Femur (tissue), 1 donor: ENCODE measurements around the gene DNPH1.
A peak's percentile ranks its signal among the peaks of the same experiment; 100 is the strongest.

Experiments used
- DNase-seq: peaks from one replicate; pipeline ENCODE4 v3.0.0-alpha.2; 2017

DNPH1 gene

GRCh38 chr6:43207286-43207685 lies 22.0 kb downstream of the DNPH1 start:
- DNase-seq: no peak

DNA sequence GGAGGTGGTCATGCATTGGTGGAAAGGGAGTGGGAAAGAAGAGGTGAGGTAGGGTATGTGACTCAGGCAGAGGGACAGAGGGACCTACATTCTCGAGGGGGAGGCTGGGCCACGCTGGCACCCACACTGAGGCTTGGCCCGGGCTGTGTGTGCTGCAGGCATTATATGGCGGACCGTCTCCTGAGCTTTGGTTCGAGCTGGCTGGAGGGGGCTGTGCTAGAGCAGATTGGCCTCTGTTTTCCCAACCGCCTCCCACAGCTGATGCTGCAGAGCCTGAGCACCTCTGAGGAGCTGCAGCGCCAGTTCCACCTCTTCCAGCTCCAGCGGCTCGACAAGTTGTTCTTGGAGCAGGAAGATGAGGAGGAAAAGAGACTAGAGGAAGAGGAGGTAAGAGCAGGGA lies 23.4 kb downstream of the DNPH1 start:
- no peak for DNase-seq

GRCh38 chr6:43204271-43205105 lies 24.8 kb downstream of the DNPH1 start:
- DNase-seq: no peak

GRCh38 chr6:43203718-43204095 lies 25.6 kb downstream of the DNPH1 start:
- DNase-seq: no peak

DNA sequence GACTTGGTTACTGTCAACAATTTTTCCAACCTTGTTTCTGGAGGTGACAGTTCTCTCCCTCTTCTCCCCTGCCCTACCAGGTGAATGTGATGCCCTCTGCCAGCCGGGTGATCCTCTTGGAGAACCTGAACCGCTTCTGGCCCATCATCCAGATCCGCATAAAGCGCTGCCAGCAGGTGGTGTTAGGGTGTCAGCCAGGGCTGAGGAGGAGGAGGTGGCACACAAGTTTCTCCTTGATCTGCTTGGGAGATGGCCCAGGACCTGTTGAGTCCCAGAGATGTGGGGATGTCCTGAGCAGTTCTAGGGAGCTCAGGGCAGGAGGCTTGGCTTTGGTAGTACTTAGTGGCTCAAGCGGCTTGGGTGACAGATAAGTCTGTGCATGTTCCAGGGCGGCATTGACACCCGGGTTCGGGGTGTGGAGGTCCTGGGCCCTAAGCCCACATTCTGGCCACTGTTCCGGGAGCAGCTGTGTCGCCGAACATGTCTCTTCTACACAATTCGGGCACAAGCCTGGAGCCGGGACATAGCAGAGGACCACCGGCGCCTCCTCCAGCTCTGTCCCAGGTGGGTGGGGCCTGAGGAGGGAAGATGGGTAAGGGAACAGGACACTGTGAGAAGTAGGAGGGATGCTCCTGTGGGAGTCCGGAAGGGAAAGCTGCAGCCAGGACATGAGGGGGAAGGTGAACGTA lies 26.1 kb downstream of the DNPH1 start:
- no peak for DNase-seq

DNA sequence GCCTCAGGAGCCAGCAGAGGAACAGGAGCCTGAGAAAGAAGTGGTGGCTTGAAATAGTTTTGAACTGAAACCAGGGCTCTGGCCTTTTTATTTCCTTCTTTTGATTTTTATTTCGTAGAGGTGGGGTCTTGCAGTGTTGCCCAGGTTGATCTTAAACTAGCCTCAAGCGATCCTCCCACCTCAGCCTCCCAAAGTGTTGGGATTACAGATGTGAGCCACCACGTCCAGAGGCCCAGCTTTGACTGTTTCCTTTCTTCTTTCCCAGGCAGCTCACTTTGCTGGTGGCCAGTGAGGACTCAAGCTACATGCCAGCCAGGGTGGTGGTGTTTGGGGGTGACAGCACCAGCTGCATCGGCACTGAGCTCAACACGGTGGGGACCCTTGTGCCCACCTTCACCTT lies 26.8 kb downstream of the DNPH1 start:
- no peak for DNase-seq

GRCh38 chr6:43200541-43200940 lies 28.7 kb downstream of the DNPH1 start:
- DNase-seq: no peak

DNA sequence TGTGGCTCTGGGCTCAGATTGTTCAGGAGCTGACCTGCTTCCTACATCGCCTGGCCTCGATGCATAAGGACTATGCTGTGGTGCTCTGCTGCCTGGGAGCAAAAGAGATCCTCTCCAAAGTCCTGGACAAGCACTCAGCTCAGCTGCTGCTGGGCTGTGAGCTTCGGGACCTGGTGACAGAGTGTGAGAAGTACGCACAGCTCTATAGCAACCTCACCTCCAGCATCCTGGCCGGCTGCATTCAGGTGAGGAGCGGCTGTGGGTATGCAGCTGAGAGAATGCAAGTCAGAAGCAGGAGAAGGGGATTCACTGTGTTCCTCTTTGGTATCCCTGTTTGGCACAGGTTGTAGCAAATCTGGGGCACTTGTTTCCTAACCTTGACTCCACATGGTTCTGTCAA lies 29.4 kb downstream of the DNPH1 start:
- no peak for DNase-seq

DNA sequence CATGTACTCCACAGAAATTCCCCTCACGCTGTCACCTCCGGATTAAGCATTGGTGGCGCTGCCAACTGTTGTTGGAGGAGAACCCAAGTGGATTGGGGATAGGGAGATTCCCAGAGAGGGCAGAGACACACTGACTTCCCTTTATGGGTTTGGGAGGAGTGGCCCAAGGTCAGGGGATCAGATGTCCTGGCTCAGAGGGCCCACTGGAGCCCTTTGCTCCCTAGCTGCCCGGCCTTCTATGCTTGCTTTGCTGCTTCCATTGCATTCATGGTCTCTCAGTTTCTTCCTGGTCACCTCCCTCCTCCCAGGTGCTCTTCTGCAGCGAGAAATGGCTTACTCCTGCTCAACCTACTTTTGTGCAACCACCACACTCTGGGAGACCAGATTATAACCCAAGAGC lies 32.9 kb downstream of the DNPH1 start:
- no peak for DNase-seq

- DNase-seq: no peak
Observed at GRCh38 chr6:43193929-43194328, 35.4 kb downstream of the DNPH1 start.

DNA sequence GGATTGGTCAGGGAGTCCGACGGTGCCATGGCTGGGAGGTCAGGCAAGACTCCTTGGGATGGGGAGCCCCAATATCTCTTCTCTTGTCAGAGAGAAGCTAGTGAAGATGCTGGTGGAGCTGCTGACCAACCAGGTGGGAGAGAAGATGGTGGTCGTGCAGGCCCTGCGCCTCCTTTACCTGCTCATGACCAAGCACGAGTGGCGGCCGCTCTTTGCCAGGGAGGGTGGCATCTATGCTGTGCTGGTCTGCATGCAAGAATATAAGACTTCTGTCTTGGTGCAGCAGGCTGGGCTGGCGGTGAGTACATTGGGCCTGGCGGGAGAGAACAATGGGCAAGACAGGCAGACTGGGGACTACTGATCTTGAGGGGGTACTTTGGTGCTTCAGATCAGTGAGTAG lies 36.4 kb downstream of the DNPH1 start:
- DNase-seq: no peak

GRCh38 chr6:43189776-43190304 lies 39.4 kb downstream of the DNPH1 start:
- DNase-seq: no peak

DNA sequence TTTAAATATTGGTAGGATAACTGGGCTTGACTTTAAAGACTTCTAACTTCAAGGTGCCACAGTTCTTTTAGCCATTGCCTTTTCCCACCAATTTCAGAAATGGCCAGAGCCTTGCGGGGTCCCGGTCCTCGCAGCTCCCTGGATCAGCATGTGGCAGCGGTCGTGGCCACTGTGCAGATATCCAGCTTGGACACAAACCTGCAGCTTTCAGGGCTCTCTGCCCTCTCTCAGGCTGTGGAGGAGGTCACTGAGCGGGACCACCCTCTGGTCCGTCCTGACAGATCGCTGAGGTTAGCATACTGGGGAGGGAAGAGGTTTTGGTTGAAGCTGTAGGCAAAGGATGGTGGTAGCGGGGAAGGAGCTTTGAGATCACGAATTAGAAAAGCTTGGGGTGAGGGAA lies 40.9 kb downstream of the DNPH1 start:
- no peak for DNase-seq

DNA sequence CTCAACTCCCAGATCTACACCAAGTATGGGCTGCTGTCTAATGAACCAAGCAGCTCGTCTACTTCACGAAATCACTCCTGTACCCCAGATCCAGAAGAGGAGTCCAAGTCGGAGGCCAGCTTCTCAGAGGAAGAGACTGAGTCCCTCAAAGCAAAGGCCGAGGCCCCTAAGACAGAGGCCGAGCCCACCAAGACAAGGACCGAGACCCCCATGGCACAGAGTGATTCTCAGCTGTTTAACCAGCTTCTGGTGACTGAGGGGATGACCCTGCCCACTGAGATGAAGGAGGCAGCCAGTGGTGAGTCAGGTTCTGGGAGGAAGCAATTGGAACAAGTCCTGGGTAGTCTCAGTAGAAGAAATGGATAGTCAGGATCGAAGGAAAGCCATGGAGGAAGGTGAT lies 41.5 kb downstream of the DNPH1 start:
- no peak for DNase-seq

DNA sequence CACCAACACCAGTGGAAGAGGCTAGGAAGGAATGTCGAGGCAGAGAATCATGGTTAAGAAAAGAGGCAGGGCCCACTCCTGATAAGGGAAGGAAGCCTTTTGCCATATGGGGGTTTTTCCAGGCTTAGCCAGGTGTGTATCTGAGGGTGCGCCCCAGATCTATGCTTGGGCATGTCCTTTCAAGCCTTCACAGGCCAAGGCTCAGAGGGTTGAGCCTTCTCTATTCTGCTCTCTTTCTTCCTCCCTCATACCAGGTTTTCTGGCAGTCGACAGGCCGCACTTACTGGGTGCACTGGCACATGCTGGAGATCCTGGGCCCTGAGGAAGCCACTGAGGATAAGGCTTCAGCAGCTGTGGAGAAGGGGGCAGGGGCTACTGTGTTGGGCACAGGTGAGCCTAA lies 42.6 kb downstream of the DNPH1 start:
- DNase-seq: no peak

DNA sequence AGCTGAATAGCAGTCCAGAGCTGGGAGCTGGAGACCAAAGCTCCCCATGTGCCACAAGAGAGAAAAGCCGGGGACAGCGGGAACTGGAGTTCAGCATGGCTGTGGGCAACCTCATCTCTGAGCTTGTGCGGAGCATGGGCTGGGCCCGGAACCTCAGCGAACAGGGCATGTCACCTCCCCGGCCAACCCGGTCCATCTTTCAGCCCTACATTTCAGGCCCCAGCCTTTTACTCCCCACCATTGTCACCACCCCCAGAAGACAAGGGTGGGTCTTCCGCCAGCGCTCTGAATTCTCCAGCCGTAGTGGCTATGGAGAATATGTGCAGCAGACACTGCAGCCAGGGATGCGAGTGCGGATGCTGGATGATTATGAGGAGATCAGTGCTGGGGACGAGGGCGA lies 43.3 kb downstream of the DNPH1 start:
- no peak for DNase-seq

DNA sequence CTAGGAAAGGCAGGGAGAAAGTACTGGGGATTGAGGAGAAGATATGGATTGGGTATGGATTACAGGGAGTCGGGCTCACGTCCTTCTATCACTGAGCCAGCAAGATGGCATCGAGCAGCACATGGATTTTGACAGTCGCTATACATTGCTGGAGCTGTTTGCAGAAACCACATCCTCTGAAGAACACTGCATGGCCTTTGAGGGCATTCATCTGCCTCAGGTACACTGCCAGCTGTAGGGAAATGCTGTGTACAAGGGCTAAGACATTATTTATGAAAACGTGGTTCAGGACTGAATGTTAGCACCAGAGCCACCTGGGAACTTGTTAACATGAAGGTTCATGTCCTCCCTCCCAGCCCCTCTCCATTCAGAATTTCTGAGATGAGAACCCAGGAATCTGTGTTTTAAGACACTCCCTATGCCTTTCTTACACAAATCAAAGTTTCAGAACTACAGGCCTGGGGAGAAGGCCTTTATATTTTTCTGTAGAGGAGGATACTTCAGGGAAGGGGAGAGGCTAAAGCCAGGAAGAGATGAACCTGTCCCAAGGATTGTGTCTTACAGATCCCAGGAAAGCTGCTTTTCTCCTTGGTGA lies 43.8 kb downstream of the DNPH1 start:
- no peak for DNase-seq

DNA sequence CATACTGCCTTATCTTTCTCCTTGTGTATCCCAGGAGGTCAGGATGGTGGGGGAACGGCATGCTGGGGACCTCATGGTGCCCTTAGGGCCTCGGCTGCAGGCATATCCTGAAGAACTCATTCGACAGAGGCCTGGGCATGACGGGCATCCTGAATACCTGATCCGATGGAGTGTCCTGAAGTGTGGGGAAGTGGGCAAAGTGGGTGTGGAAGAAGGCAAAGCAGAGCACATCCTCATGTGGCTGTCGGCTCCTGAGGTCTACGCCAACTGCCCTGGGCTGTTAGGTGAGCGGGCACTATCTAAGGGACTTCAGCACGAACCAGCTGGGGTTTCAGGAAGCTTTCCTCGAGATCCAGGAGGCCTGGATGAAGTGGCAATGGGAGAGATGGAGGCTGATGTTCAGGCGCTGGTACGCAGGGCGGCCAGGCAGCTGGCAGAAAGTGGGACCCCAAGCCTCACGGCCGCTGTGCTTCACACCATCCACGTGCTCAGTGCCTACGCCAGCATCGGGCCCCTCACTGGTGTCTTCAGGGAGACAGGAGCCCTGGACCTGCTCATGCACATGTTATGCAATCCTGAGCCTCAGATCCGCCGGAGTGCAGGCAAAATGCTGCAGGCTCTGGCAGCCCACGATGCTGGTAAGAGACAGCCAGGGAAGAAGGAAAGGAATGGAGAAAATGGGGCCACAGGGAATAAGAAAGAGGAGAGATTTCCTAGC lies 44.9 kb downstream of the DNPH1 start:
- no peak for DNase-seq

- no peak for DNase-seq
Observed at GRCh38 chr6:43183441-43183840, 45.8 kb downstream of the DNPH1 start.

GRCh38 chr6:43181942-43182860 lies 47.1 kb downstream of the DNPH1 start, which contains the start of gene CUL9:
Gene CUL9 (plus strand): TSS chr6:43182196. CDS start chr6:43184311, 2,115 bp downstream.
- DNase-seq: peak; percentile 88

DNA sequence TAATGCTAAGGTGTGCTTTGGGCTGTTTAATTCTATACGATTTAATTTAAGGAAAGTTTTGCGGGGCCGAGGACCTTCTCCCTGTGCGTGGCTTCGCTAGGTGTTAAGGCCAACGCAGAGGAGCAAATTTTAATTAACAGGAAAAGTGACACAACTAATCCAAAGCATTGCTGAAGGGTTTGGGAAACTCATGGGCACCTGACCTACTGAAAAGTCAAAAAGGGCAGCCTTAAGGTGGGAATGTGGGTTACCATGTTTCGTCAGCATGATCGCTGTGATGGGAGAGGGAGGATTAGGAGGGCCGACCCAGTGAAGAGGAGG lies 47.7 kb downstream of the DNPH1 start:
- no peak for DNase-seq

DNA sequence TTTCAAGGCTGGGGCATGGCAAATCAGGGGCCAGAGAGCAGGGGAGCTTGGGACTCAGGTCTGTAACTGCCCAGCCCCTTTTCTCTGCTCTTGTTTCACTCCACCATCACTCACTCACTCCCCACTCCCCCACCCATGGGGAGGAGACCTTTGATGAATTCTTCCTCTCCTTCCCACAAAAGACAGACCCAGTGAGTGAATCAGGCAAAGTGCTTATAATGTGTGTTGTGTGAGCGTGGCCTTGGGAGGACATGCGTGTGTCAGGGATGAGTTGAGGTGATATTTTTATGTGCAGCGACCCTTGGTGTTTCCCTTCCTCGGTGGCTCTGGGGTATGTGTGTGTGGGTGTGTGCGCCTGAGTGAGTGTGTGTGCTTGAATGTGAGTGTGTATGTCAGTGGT lies 48.3 kb downstream of the DNPH1 start:
- no peak for DNase-seq
